ENCODE results near the gene FAR1.

Gene FAR1

GRCh38 chr11:13637125-13638069 lies 31.1 kb upstream of the FAR1 start:
- Histone ChIP-seq H3F3A (ENCODE audit: control insufficient read depth, insufficient read depth) (no peaks in the 10 kb centered on the region), H3K4me1 (ENCODE audit: control insufficient read depth, low read length) (no peaks in the 10 kb centered on the region), H4K20me1 (ENCODE audit: control insufficient read depth, insufficient read depth, low read depth, low read length) (no peaks in the 10 kb centered on the region), H3K4me2 (ENCODE audit: low read length) (no peak overlapping the region), H3K27ac (ENCODE audit: low read depth, low read length) (no peak overlapping the region), H3K4me3 (ENCODE audit: low read length) (no peak overlapping the region), H3K9me2 (replicated peaks; ENCODE audit: control insufficient read depth, low read length) (no peaks in the 10 kb centered on the region), H3K9me3 (ENCODE audit: control insufficient read depth, insufficient read depth, low read length) (no peaks in the 10 kb centered on the region), H3K79me2 (ENCODE audit: control insufficient read depth, low read length) (no peaks in the 10 kb centered on the region), H3K36me3 (ENCODE audit: control insufficient read depth, low read length) (no peaks in the 10 kb centered on the region), H3K27me3 (ENCODE audit: control insufficient read depth, low read length) (peaks cover 3% of the 10 kb centered on the region; the same call in 1 of the 2 replicates)
- TF ChIP-seq, protein P1, sequence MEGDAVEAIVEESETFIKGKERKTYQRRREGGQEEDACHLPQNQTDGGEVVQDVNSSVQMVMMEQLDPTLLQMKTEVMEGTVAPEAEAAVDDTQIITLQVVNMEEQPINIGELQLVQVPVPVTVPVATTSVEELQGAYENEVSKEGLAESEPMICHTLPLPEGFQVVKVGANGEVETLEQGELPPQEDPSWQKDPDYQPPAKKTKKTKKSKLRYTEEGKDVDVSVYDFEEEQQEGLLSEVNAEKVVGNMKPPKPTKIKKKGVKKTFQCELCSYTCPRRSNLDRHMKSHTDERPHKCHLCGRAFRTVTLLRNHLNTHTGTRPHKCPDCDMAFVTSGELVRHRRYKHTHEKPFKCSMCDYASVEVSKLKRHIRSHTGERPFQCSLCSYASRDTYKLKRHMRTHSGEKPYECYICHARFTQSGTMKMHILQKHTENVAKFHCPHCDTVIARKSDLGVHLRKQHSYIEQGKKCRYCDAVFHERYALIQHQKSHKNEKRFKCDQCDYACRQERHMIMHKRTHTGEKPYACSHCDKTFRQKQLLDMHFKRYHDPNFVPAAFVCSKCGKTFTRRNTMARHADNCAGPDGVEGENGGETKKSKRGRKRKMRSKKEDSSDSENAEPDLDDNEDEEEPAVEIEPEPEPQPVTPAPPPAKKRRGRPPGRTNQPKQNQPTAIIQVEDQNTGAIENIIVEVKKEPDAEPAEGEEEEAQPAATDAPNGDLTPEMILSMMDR (IDR thresholded peaks at IDR 0.05; ENCODE audit: low read depth, low read length, poor library complexity, severe bottlenecking), result no peak
- TF ChIP-seq EZH2phosphoT487 (IDR thresholded peaks at IDR 0.05; ENCODE audit: borderline replicate concordance, low read length), result no peak

GRCh38 chr11:13638422-13638821 lies 30.0 kb upstream of the FAR1 start:
- H3F3A ChIP-seq (ENCODE audit: control insufficient read depth, insufficient read depth), result no peaks in the 10 kb centered on the region
- H4K20me1 ChIP-seq (ENCODE audit: control insufficient read depth, insufficient read depth, low read depth, low read length), result no peaks in the 10 kb centered on the region
- no peak overlapping the region for H3K4me3 ChIP-seq (ENCODE audit: low read length)
- no peak overlapping the region for H3K27ac ChIP-seq (ENCODE audit: low read depth, low read length)
- H3K36me3 ChIP-seq (ENCODE audit: control insufficient read depth, low read length), result no peaks in the 10 kb centered on the region
- TF ChIP-seq, protein P1 (IDR thresholded peaks at IDR 0.05; ENCODE audit: low read depth, low read length, poor library complexity, severe bottlenecking), result no peak
- TF ChIP-seq EZH2phosphoT487 (IDR thresholded peaks at IDR 0.05; ENCODE audit: borderline replicate concordance, low read length), result no peak
- peaks cover 6% of the 10 kb centered on the region; the same call in 1 of the 2 replicates for H3K27me3 ChIP-seq (ENCODE audit: control insufficient read depth, low read length)
- no peaks in the 10 kb centered on the region for H3K9me3 ChIP-seq (ENCODE audit: control insufficient read depth, insufficient read depth, low read length)
- no peak overlapping the region for H3K4me2 ChIP-seq (ENCODE audit: low read length)
- no peaks in the 10 kb centered on the region for H3K4me1 ChIP-seq (ENCODE audit: control insufficient read depth, low read length)
- H3K79me2 ChIP-seq (ENCODE audit: control insufficient read depth, low read length), result no peaks in the 10 kb centered on the region
- no peaks in the 10 kb centered on the region for H3K9me2 ChIP-seq (replicated peaks; ENCODE audit: control insufficient read depth, low read length)

DNA sequence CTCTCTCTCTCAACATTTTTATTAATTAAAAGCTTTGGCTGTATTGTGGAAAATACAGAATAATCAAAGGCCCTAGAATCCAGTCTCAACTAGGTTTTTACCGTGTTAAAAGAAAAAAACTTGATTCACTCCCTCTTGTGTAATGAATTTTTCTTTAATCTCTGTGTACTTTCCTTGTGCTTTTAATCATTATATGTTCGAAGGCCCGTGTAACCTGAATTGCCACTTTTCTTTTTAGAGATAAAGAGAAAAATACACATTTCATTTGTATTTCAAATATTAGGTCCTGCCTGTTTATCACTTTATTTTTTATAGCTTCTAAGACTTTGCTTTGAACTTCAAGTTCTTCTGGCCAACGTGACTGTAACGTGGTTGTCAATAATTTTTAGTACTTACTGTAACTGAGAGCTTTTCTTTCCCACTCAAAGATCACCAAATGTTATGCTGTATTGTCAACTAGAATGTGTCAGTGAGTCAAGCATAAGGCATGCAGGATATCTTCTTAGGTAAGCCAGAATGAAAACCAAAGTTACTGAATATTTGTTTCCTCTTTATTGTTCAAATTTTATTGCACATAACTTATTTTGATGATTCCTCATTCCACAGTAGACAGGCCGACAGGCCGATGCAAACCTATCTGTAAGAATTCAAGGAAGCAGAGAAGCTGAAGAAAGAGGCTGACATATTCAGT lies 23.3 kb upstream of the FAR1 start:
- H3K36me3 ChIP-seq (ENCODE audit: control insufficient read depth, low read length), result no peaks in the 10 kb centered on the region
- no peak overlapping the region for H3K4me3 ChIP-seq (ENCODE audit: low read length)
- H4K20me1 ChIP-seq (ENCODE audit: control insufficient read depth, insufficient read depth, low read depth, low read length), result no peaks in the 10 kb centered on the region
- no peaks in the 10 kb centered on the region for H3K79me2 ChIP-seq (ENCODE audit: control insufficient read depth, low read length)
- H3K4me2 ChIP-seq (ENCODE audit: low read length), result no peak overlapping the region
- H3F3A ChIP-seq (ENCODE audit: control insufficient read depth, insufficient read depth), result no peaks in the 10 kb centered on the region
- no peaks in the 10 kb centered on the region for H3K4me1 ChIP-seq (ENCODE audit: control insufficient read depth, low read length)
- peaks cover 3% of the 10 kb centered on the region; the same call in 1 of the 2 replicates for H3K9me3 ChIP-seq (ENCODE audit: control insufficient read depth, insufficient read depth, low read length)
- TF ChIP-seq EZH2phosphoT487 (IDR thresholded peaks at IDR 0.05; ENCODE audit: borderline replicate concordance, low read length), result no peak
- TF ChIP-seq, protein P1 (IDR thresholded peaks at IDR 0.05; ENCODE audit: low read depth, low read length, poor library complexity, severe bottlenecking), result no peak
- no peaks in the 10 kb centered on the region for H3K9me2 ChIP-seq (replicated peaks; ENCODE audit: control insufficient read depth, low read length)
- no peak overlapping the region for H3K27ac ChIP-seq (ENCODE audit: low read depth, low read length)
- 0 out of 2 replicates have a peak, but pooled peaks cover 3% of the 10 kb centered on the region for H3K27me3 ChIP-seq (ENCODE audit: control insufficient read depth, low read length)
